A673 (cell line): Measurements from ENCODE around the gene SDHA.
"Not testable (repeated sequence)": the region's sequence is repeated elsewhere in the genome, so short reads cannot be mapped to it uniquely, and the experiment has no call there.

Experiments
- EZH2 ChIP-seq: fragments of 200-600 bp; sonication (generic); IDR thresholded peaks from 2 replicates; pipeline ENCODE4 v1.6.1; 2017; ENCODE audit warnings: borderline replicate concordance, low read depth, mild to moderate bottlenecking, mixed read lengths, antibody characterized with exemption, low read length; ENCODE audit not compliant: poor library complexity, severe bottlenecking
- TF ChIP-seq, protein P1 (sequence below): fragments of 300-800, 200-600 bp; sonication (generic); conservative IDR thresholded peaks from 2 replicates; pipeline ENCODE4 v1.5.1; 2017; ENCODE audit warnings: low read depth, mild to moderate bottlenecking, antibody characterized with exemption, low read length, moderate library complexity, mixed read lengths

DNA sequence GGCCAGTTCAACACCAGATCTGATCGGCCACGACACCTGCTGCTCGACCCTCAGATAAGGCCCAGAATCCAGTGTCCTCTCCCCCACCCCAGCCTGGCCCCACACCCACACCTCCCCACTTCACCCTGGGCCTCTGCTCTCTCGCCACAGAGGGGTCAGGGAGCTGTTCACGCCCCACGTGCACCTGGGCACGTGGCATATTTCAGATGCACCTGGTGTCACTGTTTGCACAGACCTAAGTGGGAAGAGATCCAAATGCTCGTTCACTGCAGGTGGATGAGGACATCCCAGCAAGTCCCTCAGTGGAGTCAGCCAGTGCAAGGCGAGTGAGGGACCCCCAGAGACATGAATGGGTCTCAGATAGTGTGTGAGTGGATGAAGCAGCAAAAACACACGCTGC, 78.1 kb downstream of the SDHA start:
- TF ChIP-seq, protein P1, sequence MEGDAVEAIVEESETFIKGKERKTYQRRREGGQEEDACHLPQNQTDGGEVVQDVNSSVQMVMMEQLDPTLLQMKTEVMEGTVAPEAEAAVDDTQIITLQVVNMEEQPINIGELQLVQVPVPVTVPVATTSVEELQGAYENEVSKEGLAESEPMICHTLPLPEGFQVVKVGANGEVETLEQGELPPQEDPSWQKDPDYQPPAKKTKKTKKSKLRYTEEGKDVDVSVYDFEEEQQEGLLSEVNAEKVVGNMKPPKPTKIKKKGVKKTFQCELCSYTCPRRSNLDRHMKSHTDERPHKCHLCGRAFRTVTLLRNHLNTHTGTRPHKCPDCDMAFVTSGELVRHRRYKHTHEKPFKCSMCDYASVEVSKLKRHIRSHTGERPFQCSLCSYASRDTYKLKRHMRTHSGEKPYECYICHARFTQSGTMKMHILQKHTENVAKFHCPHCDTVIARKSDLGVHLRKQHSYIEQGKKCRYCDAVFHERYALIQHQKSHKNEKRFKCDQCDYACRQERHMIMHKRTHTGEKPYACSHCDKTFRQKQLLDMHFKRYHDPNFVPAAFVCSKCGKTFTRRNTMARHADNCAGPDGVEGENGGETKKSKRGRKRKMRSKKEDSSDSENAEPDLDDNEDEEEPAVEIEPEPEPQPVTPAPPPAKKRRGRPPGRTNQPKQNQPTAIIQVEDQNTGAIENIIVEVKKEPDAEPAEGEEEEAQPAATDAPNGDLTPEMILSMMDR = not testable (repeated sequence)
- not testable (repeated sequence) for TF ChIP-seq EZH2
